Endothelial cell of umbilical vein (primary cell): ENCODE measurements around the gene DNHD1. TPM values are rescaled to one million over a fixed set of nuclear protein-coding genes. Genes with fewer than 3 reads are reported as not detected.

Source experiments
- BruUV-seq: library from RNA; stranded (reverse); fragments of 400-500 nt; replicated peaks from 2 replicates; lab custom pipeline; 2021; lab: Mats Ljungman, UMichigan
- CTCF ChIA-PET: fragments of 300-600, 350-600 bp; sonication (Branson Sonifier 250); formaldehyde crosslinking; loops from one replicate; lab custom pipeline; 2021; ENCODE audit warnings: antibody characterized with exemption, inconsistent platforms; lab: Charles Lee
- POLR2A ChIA-PET: fragments of 300-600, 350-600 bp; sonication (Branson Sonifier 250); formaldehyde crosslinking; loops from one replicate; lab custom pipeline; 2021; ENCODE audit warnings: antibody characterized with exemption, inconsistent platforms; lab: Charles Lee
- DNase-seq: peaks from one replicate; pipeline ENCODE4 v3.0.0-alpha.2; 2011; ENCODE audit warnings: low read depth, low spot score
- FAIRE-seq: peaks from 2 replicates; lab custom pipeline; 2011; peaks lifted over from hg19 to GRCh38; lab: Jason Lieb, UNC
- H2AFZ ChIP-seq: 2 replicates; pipeline ENCODE4 v1.6.0; 2012; ENCODE audit warnings: low read depth, low read length, control low read depth, inconsistent platforms
- H3K27ac ChIP-seq: 2 replicates; pipeline ENCODE4 v1.5.1; 2011; ENCODE audit warnings: low read depth, mild to moderate bottlenecking, control low read depth, low read length, moderate library complexity; ENCODE audit not compliant: insufficient read depth
- H3K27me3 ChIP-seq, 2 experiments: 2 replicates each; pipeline versions ENCODE4 v1.6.0 to v1.6.1; 2011; ENCODE audit warnings: low read length in 2 of 2, mixed read lengths in 1 of 2; ENCODE audit not compliant: control insufficient read depth in 2 of 2, insufficient read depth in 2 of 2
- H3K36me3 ChIP-seq, 2 experiments: 2 replicates in 1 of 2; 3 replicates in 1 of 2; pipeline ENCODE4 v1.5.1; 2011; ENCODE audit warnings: low read length in 2 of 2, mild to moderate bottlenecking in 1 of 2, moderate library complexity in 1 of 2; ENCODE audit not compliant: control insufficient read depth in 2 of 2, insufficient read depth in 2 of 2; ENCODE audit errors: extremely low read depth in 1 of 2
- H3K4me1 ChIP-seq: 3 replicates; pipeline ENCODE4 v1.5.1; 2011; ENCODE audit warnings: mild to moderate bottlenecking, low read length; ENCODE audit not compliant: control insufficient read depth, insufficient read depth; ENCODE audit errors: extremely low read depth
- H3K4me2 ChIP-seq: 2 replicates; pipeline ENCODE4 v1.6.1; 2011; ENCODE audit warnings: low read length, control low read depth, mixed read lengths; ENCODE audit not compliant: insufficient read depth
- H3K4me3 ChIP-seq, 3 experiments: fragments of 200-600 bp in 1 of 3; sonication (generic), shearing (Covaris generic) in 1 of 3; replicated peaks in 1 of 3; 2 replicates each; pipeline ENCODE4 v1.5.1; 2011 to 2016; ENCODE audit warnings: control low read depth in 3 of 3, low read length in 3 of 3, mild to moderate bottlenecking in 2 of 3, inconsistent platforms in 1 of 3, low read depth in 1 of 3, moderate library complexity in 1 of 3; ENCODE audit not compliant: insufficient read depth in 1 of 3
- H3K79me2 ChIP-seq: 2 replicates; pipeline ENCODE4 v1.6.0; 2012; ENCODE audit warnings: low read length, inconsistent platforms; ENCODE audit not compliant: control insufficient read depth, insufficient read depth
- H3K9ac ChIP-seq: replicated peaks from 2 replicates; pipeline ENCODE3; 2011; ENCODE audit warnings: low read length, control low read depth; ENCODE audit not compliant: insufficient read depth; ENCODE audit errors: extremely low read depth
- H3K9me1 ChIP-seq: replicated peaks from 3 replicates; pipeline ENCODE4 v1.6.0; 2011; ENCODE audit warnings: mild to moderate bottlenecking, low read length; ENCODE audit not compliant: control insufficient read depth, insufficient read depth; ENCODE audit errors: extremely low read depth
- H3K9me3 ChIP-seq: replicated peaks from 2 replicates; pipeline ENCODE4 v1.5.1; 2012; ENCODE audit warnings: low read length, inconsistent platforms; ENCODE audit not compliant: control insufficient read depth, insufficient read depth
- H4K20me1 ChIP-seq: replicated peaks from 2 replicates; pipeline ENCODE3; 2011; ENCODE audit warnings: mild to moderate bottlenecking, low read length; ENCODE audit not compliant: control insufficient read depth, insufficient read depth; ENCODE audit errors: extremely low read depth
- CTCF ChIP-seq, 2 donors: IDR thresholded peaks; 1 replicate in 1 of 2; 2 replicates in 1 of 2; pipeline ENCODE4 v1.5.1; 2011; ENCODE audit warnings: low read length in 2 of 2, mild to moderate bottlenecking in 2 of 2, moderate library complexity in 2 of 2, control low read depth in 1 of 2, inconsistent platforms in 1 of 2, low read depth in 1 of 2; ENCODE audit not compliant: insufficient read depth in 1 of 2; ENCODE audit errors: extremely low read depth in 1 of 2
- EZH2 ChIP-seq: IDR thresholded peaks from 2 replicates; pipeline ENCODE4 v1.6.1; 2012; ENCODE audit warnings: borderline replicate concordance, low read depth, mild to moderate bottlenecking, moderate library complexity, low read length, inconsistent platforms; ENCODE audit not compliant: severe bottlenecking
- FOS ChIP-seq: IDR thresholded peaks from 2 replicates; pipeline ENCODE4 v1.6.1; 2011; ENCODE audit warnings: mild to moderate bottlenecking, low read length, moderate library complexity, borderline replicate concordance; ENCODE audit not compliant: insufficient read depth
- GATA2 ChIP-seq: IDR thresholded peaks from 2 replicates; pipeline ENCODE4 v1.7.0; 2011; ENCODE audit warnings: low read depth, mild to moderate bottlenecking, moderate library complexity, mixed read lengths, low read length; ENCODE audit not compliant: insufficient read length, insufficient read depth
- JUN ChIP-seq: IDR thresholded peaks from 2 replicates; pipeline ENCODE4 v1.6.1; 2011; ENCODE audit warnings: borderline replicate concordance, low read depth; ENCODE audit not compliant: insufficient read length, insufficient read depth
- MAX ChIP-seq: IDR thresholded peaks from 2 replicates; pipeline ENCODE4 v1.6.1; 2011; ENCODE audit not compliant: insufficient read depth, insufficient read length
- MYC ChIP-seq: IDR thresholded peaks from one replicate; pipeline ENCODE4 v1.6.1; 2011; ENCODE audit warnings: mild to moderate bottlenecking, low read depth, low read length
- POLR2A ChIP-seq: IDR thresholded peaks from 2 replicates; pipeline ENCODE4 v1.6.1; 2012; ENCODE audit warnings: low read depth, mild to moderate bottlenecking, control low read depth, low read length
- POLR2AphosphoS5 ChIP-seq: IDR thresholded peaks from 2 replicates; pipeline ENCODE4 v1.6.1; 2012; ENCODE audit warnings: low read depth, mild to moderate bottlenecking, control low read depth, low read length, moderate library complexity; ENCODE audit not compliant: insufficient read depth
- dilution Hi-C: fragments of 300-500 bp; cut with MboI; formaldehyde crosslinking; loops from one replicate; pipeline ENCODE4 v1.15.0; 2019; ENCODE audit warnings: low sequenced_read_pairs; ENCODE audit not compliant: extremely low pct_ligation_motif_present
- intact Hi-C: fragments of 100-400 bp; cut with micrococcal nuclease; formaldehyde crosslinking; loops from one replicate; pipeline ENCODE4 v1.10.0; 2022
- polyA plus RNA-seq, 4 experiments: library from polyadenylated mRNA; depleted of rRNA in 3 of 4; stranded (reverse) in 3 of 4; unstranded in 1 of 4; fragments of >200 nt; gene quantifications; 2 replicates each; pipeline versions ENCODE4 v1.2.1 to v1.2.3, GENCODE V29; 2011 to 2012; ENCODE audit warnings: missing spikeins in 1 of 4
- total RNA-seq: library from RNA; stranded (reverse); gene quantifications from 2 replicates; pipeline ENCODE4 v1.2.3, GENCODE V29; 2021

DNHD1 gene
- total and polyA plus RNA-seq, 2 donors (not counting 3 experiments of a cell fraction or from before 2014, with no cell fraction given) = 3.7 to 8.6 TPM

GRCh38 chr11:6538945-6539344 is 41.9 kb downstream of the DNHD1 start:
- Histone ChIP-seq H3K36me3 (no peaks in the 10 kb centered on the region), H3K4me1 (no peaks in the 10 kb centered on the region), H3K4me3 (no peak overlapping the region), H3K27ac (no peak overlapping the region), H2AFZ (no peak overlapping the region), H3K79me2 (no peaks in the 10 kb centered on the region), H3K4me2 (no peak overlapping the region), H3K27me3 (no peaks in the 10 kb centered on the region), H3K9ac (no peak overlapping the region), H3K9me3 (no peaks in the 10 kb centered on the region), H3K9me1 (no peaks in the 10 kb centered on the region), H4K20me1 (no peaks in the 10 kb centered on the region)
- dilution Hi-C loops = no loop called here
- CTCF ChIA-PET = interaction anchor here (1.0 kb wide), 1 partner anchor 218 kb away, joined by 3 read pairs; no protein-coding TSS in a partner anchor
- POLR2A ChIA-PET = no interaction called here
- no TSS peak for BruUV-seq
- FAIRE-seq (no peak), DNase-seq (no peak)
- intact Hi-C loops = no loop called here
- TF ChIP-seq CTCF (IDR thresholded peaks at IDR 0.05; ENCODE audit: extremely low read depth in 1 of 2, insufficient read depth in 1 of 2, low read depth in 1 of 2, low read length in 2 of 2) = no peak
- TF ChIP-seq EZH2 = no peak
- no peak for TF ChIP-seq FOS
- no peak for TF ChIP-seq POLR2A
- TF ChIP-seq MYC = no peak
- no peak for TF ChIP-seq GATA2
- no peak for TF ChIP-seq MAX
- no peak for TF ChIP-seq JUN
- no peak for TF ChIP-seq POLR2AphosphoS5
